HepG2 (cell line): Measurements from ENCODE around the gene GPATCH3. TPM values are rescaled to one million over a fixed set of nuclear protein-coding genes. Genes with fewer than 3 reads are reported as not detected.

Experiments
- BRF2 ChIP-seq: sonication (generic); formaldehyde crosslinking; IDR thresholded peaks from 2 replicates; pipeline ENCODE4 v1.8.1; 2022; ENCODE audit warnings: mild to moderate bottlenecking, missing genetic modification reagents
- FIP1L1 ChIP-seq: fragments of 200-400 bp; formaldehyde crosslinking; IDR thresholded peaks from 2 replicates; pipeline ENCODE4 v1.6.1; 2018; ENCODE audit warnings: low read depth, mild to moderate bottlenecking, low read length, moderate library complexity, borderline replicate concordance; ENCODE audit not compliant: insufficient read depth
- HBP1 ChIP-seq: IDR thresholded peaks from 2 replicates; pipeline ENCODE4 v1.6.1; 2016; ENCODE audit warnings: low read depth, control low read depth
- HNF1B ChIP-seq: sonication (generic); formaldehyde crosslinking; IDR thresholded peaks from 2 replicates; pipeline ENCODE4 v1.5.1; 2020; ENCODE audit warnings: mild to moderate bottlenecking, moderate library complexity, missing genetic modification reagents
- KDM6A ChIP-seq: IDR thresholded peaks from 2 replicates; pipeline ENCODE4 v1.6.1; 2016; ENCODE audit warnings: low read depth
- NFIB ChIP-seq: sonication (generic); formaldehyde crosslinking; IDR thresholded peaks from 2 replicates; pipeline ENCODE4 v1.9.0; 2021; ENCODE audit warnings: missing genetic modification reagents, mild to moderate bottlenecking, borderline replicate concordance
- NR2F1 ChIP-seq, 2 experiments: fragments of 450-650 bp in 1 of 2; formaldehyde crosslinking in 1 of 2; IDR thresholded peaks; 2 replicates each; pipeline versions ENCODE4 v1.5.0 to v1.6.1; 2016 to 2020; ENCODE audit warnings: mild to moderate bottlenecking in 1 of 2, missing compliant biosample characterization in 1 of 2, missing genetic modification reagents in 1 of 2, moderate library complexity in 1 of 2
- NR2F2 ChIP-seq: IDR thresholded peaks from 2 replicates; pipeline ENCODE4 v1.6.1; 2012; ENCODE audit warnings: low read depth, inconsistent platforms, borderline replicate concordance
- NR2F6 ChIP-seq, 2 experiments: IDR thresholded peaks; 2 replicates each; pipeline ENCODE4 v1.6.1; 2016; ENCODE audit warnings: antibody characterized with exemption in 1 of 2, mild to moderate bottlenecking in 1 of 2
- PPARG ChIP-seq: conservative IDR thresholded peaks from 2 replicates; pipeline ENCODE4 v1.6.1; 2016; ENCODE audit warnings: missing biosample characterization, missing genetic modification reagents
- REXO4 ChIP-seq: sonication (generic); formaldehyde crosslinking; IDR thresholded peaks from 2 replicates; pipeline ENCODE4 v1.8.0; 2022; ENCODE audit warnings: missing genetic modification reagents, mild to moderate bottlenecking, borderline replicate concordance
- SNRNP70 ChIP-seq: fragments of 200-400 bp; formaldehyde crosslinking; IDR thresholded peaks from 2 replicates; pipeline ENCODE4 v1.6.1; 2017; ENCODE audit warnings: mild to moderate bottlenecking, low read depth, low read length, moderate library complexity
- TCF12 ChIP-seq, 2 experiments: fragments of 450-650 bp in 1 of 2; sonication (generic) in 1 of 2; formaldehyde crosslinking in 1 of 2; IDR thresholded peaks; 2 replicates each; pipeline versions ENCODE4 v1.6.1 to v1.8.0; 2017 to 2022; ENCODE audit warnings: antibody characterized with exemption in 1 of 2, mild to moderate bottlenecking in 1 of 2, missing genetic modification reagents in 1 of 2, moderate library complexity in 1 of 2
- TERF1 ChIP-seq: sonication (generic); formaldehyde crosslinking; IDR thresholded peaks from 2 replicates; pipeline ENCODE4 v1.8.0; 2022; ENCODE audit warnings: mild to moderate bottlenecking, missing genetic modification reagents, moderate library complexity
- ZMAT5 ChIP-seq: sonication (generic); formaldehyde crosslinking; IDR thresholded peaks from 2 replicates; pipeline ENCODE4 v1.5.0; 2020; ENCODE audit warnings: mild to moderate bottlenecking, low read depth, missing genetic modification reagents, borderline replicate concordance
- ZNF337 ChIP-seq: sonication (generic); formaldehyde crosslinking; IDR thresholded peaks from 2 replicates; pipeline ENCODE4 v1.5.1; 2020; ENCODE audit warnings: missing genetic modification reagents, low read depth, mild to moderate bottlenecking, borderline replicate concordance
- ZNF512 ChIP-seq: sonication (generic); formaldehyde crosslinking; IDR thresholded peaks from 2 replicates; pipeline ENCODE4 v1.4.0; 2020; ENCODE audit warnings: mild to moderate bottlenecking, missing genetic modification reagents
- ZNF678 ChIP-seq: sonication (generic); formaldehyde crosslinking; IDR thresholded peaks from 2 replicates; pipeline ENCODE4 v1.4.0; 2020; ENCODE audit warnings: mild to moderate bottlenecking, missing genetic modification reagents
- ZNF7 ChIP-seq: IDR thresholded peaks from 2 replicates; pipeline ENCODE4 v1.6.1; 2016; ENCODE audit warnings: missing biosample characterization, missing genetic modification reagents
- polyA plus RNA-seq, 8 experiments: library from polyadenylated mRNA; depleted of rRNA in 3 of 8; stranded (reverse) in 7 of 8; unstranded in 1 of 8; fragments of >200 nt; fragmentation: Illumina TruSeq in 4 of 8; extraction: Trizol in 4 of 8; gene quantifications; 2 replicates each; pipeline versions ENCODE4 v1.2.1 to v1.2.3, GENCODE V29; 2011 to 2016; ENCODE audit warnings: low read depth in 4 of 8, missing spikeins in 1 of 8, mixed read lengths in 1 of 8; ENCODE audit not compliant: insufficient read depth in 1 of 8
- total RNA-seq, 5 experiments: library from RNA; depleted of rRNA; stranded (reverse); fragments of >200 nt; fragmentation: Illumina TruSeq; extraction: Trizol; gene quantifications; 2 replicates each; pipeline ENCODE4 v1.2.3, GENCODE V29; 2016; ENCODE audit warnings: low read depth in 1 of 5

GPATCH3 gene
- total and polyA plus RNA-seq, 2 of the 13 experiments (the other 11 are each of a cell fraction or from before 2014, with no cell fraction given), result 8.3 to 11.0 TPM

- TF ChIP-seq NR2F6 (IDR thresholded peaks at IDR 0.05) (peak; percentile 96), NR2F6 (CRISPR knock-in tag; IDR thresholded peaks at IDR 0.05) (peak; percentile 97), FIP1L1 (peak; percentile 70; the same call in 1 of the 2 replicates), NR2F2 (peak; percentile 91), NFIB (CRISPR knock-in tag) (no peak), SNRNP70 (no peak), ZNF678 (CRISPR knock-in tag) (peak; percentile 59; the same call in 1 of the 2 replicates), HBP1 (CRISPR knock-in tag) (peak; percentile 49; the same call in 1 of the 2 replicates), HNF1B (CRISPR knock-in tag) (peak; percentile 97), NR2F1 (CRISPR knock-in tag; IDR thresholded peaks at IDR 0.05) (peak; percentile 63 to 88), PPARG (CRISPR knock-in tag) (peak; percentile 92), ZMAT5 (CRISPR knock-in tag) (no peak), ZNF7 (CRISPR knock-in tag) (peak; percentile 97), ZNF337 (CRISPR knock-in tag) (peak; percentile 28; the same call in 1 of the 2 replicates), ZNF512 (CRISPR knock-in tag) (no peak), TCF12 (IDR thresholded peaks at IDR 0.05) (no peak), TCF12 (CRISPR knock-in tag; IDR thresholded peaks at IDR 0.05) (peak; percentile 100), KDM6A (peak; percentile 99), BRF2 (CRISPR knock-in tag) (peak; percentile 91), TERF1 (no peak), REXO4 (CRISPR knock-in tag) (no peak)
Measured at GRCh38 chr1:26913754-26914619, 13.7 kb upstream of the GPATCH3 start, which contains the start of gene NR0B2 (continued).
